Measurements from ENCODE around the gene DLL4.

GRCh38 chr15:40901053-40901443, 28.1 kb upstream of the DLL4 start:
- TF ChIP-seq CTCF (conservative IDR thresholded peaks at IDR 0.05 in 1 of 2, IDR thresholded peaks at IDR 0.05 in 1 of 2; ENCODE audit: extremely low read depth in 1 of 2, insufficient read depth in 1 of 2, low read depth in 1 of 2, low read length in 2 of 2): no peak
- TF ChIP-seq EZH2 (IDR thresholded peaks at IDR 0.05; ENCODE audit: borderline replicate concordance, low read length): no peak

Data from mammary epithelial cell (primary cell).